Measurements from ENCODE around the gene SLC25A44.

DNA sequence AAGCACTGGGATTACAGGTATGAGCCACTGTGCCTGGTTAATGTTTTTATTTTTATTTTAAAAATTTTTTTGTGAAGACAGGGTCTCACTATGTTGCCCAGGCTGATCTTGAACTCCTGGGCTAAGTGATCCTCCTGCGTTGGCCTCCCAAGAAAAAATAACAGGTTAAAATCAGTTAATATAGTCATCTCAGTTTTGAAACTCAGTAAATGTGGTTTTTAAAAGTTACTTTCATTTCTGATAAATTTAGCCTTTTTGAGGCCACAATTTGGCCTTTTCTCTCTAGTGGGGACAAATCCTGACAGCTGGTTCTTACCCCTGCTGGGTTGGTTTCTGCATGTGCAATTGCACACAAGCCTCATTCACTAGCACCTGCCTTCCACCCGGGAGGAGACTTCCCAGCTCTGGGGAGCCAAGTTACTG lies 32.2 kb downstream of the SLC25A44 start:
- TF ChIP-seq POLR2A (IDR thresholded peaks at IDR 0.05) (no peak), EP300 (IDR thresholded peaks at IDR 0.05) (no peak)
- TF ChIP-seq, protein P1, sequence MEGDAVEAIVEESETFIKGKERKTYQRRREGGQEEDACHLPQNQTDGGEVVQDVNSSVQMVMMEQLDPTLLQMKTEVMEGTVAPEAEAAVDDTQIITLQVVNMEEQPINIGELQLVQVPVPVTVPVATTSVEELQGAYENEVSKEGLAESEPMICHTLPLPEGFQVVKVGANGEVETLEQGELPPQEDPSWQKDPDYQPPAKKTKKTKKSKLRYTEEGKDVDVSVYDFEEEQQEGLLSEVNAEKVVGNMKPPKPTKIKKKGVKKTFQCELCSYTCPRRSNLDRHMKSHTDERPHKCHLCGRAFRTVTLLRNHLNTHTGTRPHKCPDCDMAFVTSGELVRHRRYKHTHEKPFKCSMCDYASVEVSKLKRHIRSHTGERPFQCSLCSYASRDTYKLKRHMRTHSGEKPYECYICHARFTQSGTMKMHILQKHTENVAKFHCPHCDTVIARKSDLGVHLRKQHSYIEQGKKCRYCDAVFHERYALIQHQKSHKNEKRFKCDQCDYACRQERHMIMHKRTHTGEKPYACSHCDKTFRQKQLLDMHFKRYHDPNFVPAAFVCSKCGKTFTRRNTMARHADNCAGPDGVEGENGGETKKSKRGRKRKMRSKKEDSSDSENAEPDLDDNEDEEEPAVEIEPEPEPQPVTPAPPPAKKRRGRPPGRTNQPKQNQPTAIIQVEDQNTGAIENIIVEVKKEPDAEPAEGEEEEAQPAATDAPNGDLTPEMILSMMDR (IDR thresholded peaks at IDR 0.05), result no peak
